Ishikawa (cell line): ENCODE results near the gene WNT2.

Experiments used
- CEBPB ChIP-seq: IDR thresholded peaks from 2 replicates; pipeline ENCODE4 v1.6.1; 2012
- CREB1 ChIP-seq: IDR thresholded peaks from 2 replicates; pipeline ENCODE4 v1.6.1; 2012; ENCODE audit warnings: low read depth
- EGR1 ChIP-seq: IDR thresholded peaks from 2 replicates; pipeline ENCODE4 v1.6.1; 2012
- EP300 ChIP-seq: IDR thresholded peaks from 2 replicates; pipeline ENCODE4 v1.6.1; 2012; ENCODE audit warnings: borderline replicate concordance
- FOXM1 ChIP-seq: IDR thresholded peaks from 2 replicates; pipeline ENCODE4 v1.6.1; 2012; ENCODE audit warnings: low read depth, borderline replicate concordance
- NFIC ChIP-seq: IDR thresholded peaks from 2 replicates; pipeline ENCODE4 v1.6.1; 2012
- RAD21 ChIP-seq: IDR thresholded peaks from 2 replicates; pipeline ENCODE4 v1.6.1; 2012; ENCODE audit warnings: low read depth
- TAF1 ChIP-seq: IDR thresholded peaks from 2 replicates; pipeline ENCODE4 v1.6.1; 2012; ENCODE audit warnings: low read depth, mild to moderate bottlenecking
- TCF12 ChIP-seq: IDR thresholded peaks from 2 replicates; pipeline ENCODE4 v1.6.1; 2012; ENCODE audit warnings: low read depth
- TEAD4 ChIP-seq: IDR thresholded peaks from 2 replicates; pipeline ENCODE4 v1.6.1; 2012
- YY1 ChIP-seq: IDR thresholded peaks from 2 replicates; pipeline ENCODE4 v1.6.1; 2012; ENCODE audit warnings: low read depth
- ZBTB7A ChIP-seq: IDR thresholded peaks from 2 replicates; pipeline ENCODE4 v1.6.1; 2012; ENCODE audit warnings: low read depth
- TF ChIP-seq, protein P1 (sequence below): IDR thresholded peaks from 2 replicates; pipeline ENCODE4 v1.6.1; 2012
- TF ChIP-seq, protein P2 (sequence below): IDR thresholded peaks from 2 replicates; pipeline ENCODE4 v1.6.1; 2012; ENCODE audit warnings: low read depth, mild to moderate bottlenecking
- TF ChIP-seq, protein P3 (sequence below): IDR thresholded peaks from 2 replicates; pipeline ENCODE4 v1.6.1; 2012

The WNT2 gene

DNA sequence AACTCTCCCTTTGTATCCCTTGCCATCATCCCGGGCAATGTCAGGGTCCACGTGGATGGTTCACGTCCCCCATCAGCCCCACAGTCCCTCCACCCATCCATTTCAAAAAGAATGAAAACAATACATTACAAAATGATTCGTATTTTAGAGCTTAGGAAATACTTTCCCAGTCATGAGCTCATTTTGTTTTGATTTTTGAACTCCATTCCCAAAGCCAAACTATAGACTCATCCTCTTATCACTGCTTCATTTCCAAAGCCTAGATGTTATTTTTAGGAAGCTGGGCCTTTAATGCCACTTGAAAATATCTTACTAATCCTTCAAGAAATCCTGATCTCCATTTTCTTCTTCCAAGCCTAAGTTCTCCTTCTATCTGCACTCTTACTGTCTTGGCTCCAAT is 72.1 kb downstream of the WNT2 start:
- no peak for TF ChIP-seq TEAD4
- TF ChIP-seq FOXM1 = no peak
- no peak for TF ChIP-seq EP300

DNA sequence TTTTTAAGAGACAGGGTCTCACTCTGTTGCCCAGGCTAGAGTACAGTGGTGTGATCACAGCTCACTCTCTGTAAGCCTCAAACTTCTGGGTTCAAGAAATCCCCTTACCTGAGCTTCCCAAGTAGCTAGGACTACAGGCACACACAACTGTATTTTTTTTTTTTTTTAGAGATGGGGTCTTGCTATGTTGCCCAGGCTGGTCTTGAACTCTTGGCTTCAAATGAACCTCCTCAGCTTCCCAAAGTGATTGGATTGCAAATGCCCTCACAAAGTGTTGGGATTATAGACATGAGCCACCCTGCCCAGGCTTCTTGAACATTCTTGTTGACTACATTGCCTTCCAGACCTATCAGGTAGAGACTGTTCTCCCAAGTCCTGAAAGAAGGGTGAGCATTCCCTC is 72.6 kb downstream of the WNT2 start:
- no peak for TF ChIP-seq CREB1
- TF ChIP-seq TCF12 = no peak
- no peak for TF ChIP-seq TEAD4
- TF ChIP-seq CEBPB = no peak
- TF ChIP-seq RAD21 = no peak

DNA sequence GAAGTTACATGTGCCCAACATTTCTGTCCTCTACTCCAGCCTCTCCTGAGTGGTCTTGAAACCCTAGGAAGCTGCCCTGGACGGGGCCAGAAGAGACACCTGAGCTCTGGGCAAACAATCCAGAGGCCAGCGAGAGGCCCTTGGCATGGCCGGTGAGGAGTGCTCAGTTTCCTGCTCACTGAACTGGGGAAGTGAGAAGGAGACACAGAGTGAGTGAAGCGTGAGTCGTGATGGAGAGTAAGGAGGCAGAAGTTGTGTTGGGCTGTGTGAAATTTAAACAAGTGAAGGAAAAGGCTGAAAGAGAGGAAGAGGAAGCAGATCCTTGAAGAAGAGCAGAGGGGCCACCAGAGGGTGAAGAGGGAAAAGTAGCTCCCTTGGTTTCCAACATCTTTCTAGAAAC is 73.2 kb downstream of the WNT2 start:
- no peak for TF ChIP-seq NFIC
- TF ChIP-seq, protein P1, sequence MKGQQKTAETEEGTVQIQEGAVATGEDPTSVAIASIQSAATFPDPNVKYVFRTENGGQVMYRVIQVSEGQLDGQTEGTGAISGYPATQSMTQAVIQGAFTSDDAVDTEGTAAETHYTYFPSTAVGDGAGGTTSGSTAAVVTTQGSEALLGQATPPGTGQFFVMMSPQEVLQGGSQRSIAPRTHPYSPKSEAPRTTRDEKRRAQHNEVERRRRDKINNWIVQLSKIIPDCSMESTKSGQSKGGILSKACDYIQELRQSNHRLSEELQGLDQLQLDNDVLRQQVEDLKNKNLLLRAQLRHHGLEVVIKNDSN = no peak
- no peak for TF ChIP-seq TCF12
- no peak for TF ChIP-seq TAF1
- TF ChIP-seq EP300 = no peak
- TF ChIP-seq CEBPB = no peak
- TF ChIP-seq FOXM1 = no peak
- TF ChIP-seq, protein P2, sequence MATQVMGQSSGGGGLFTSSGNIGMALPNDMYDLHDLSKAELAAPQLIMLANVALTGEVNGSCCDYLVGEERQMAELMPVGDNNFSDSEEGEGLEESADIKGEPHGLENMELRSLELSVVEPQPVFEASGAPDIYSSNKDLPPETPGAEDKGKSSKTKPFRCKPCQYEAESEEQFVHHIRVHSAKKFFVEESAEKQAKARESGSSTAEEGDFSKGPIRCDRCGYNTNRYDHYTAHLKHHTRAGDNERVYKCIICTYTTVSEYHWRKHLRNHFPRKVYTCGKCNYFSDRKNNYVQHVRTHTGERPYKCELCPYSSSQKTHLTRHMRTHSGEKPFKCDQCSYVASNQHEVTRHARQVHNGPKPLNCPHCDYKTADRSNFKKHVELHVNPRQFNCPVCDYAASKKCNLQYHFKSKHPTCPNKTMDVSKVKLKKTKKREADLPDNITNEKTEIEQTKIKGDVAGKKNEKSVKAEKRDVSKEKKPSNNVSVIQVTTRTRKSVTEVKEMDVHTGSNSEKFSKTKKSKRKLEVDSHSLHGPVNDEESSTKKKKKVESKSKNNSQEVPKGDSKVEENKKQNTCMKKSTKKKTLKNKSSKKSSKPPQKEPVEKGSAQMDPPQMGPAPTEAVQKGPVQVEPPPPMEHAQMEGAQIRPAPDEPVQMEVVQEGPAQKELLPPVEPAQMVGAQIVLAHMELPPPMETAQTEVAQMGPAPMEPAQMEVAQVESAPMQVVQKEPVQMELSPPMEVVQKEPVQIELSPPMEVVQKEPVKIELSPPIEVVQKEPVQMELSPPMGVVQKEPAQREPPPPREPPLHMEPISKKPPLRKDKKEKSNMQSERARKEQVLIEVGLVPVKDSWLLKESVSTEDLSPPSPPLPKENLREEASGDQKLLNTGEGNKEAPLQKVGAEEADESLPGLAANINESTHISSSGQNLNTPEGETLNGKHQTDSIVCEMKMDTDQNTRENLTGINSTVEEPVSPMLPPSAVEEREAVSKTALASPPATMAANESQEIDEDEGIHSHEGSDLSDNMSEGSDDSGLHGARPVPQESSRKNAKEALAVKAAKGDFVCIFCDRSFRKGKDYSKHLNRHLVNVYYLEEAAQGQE = no peak
- no peak for TF ChIP-seq CREB1
- TF ChIP-seq ZBTB7A = no peak
- TF ChIP-seq TEAD4 = no peak

DNA sequence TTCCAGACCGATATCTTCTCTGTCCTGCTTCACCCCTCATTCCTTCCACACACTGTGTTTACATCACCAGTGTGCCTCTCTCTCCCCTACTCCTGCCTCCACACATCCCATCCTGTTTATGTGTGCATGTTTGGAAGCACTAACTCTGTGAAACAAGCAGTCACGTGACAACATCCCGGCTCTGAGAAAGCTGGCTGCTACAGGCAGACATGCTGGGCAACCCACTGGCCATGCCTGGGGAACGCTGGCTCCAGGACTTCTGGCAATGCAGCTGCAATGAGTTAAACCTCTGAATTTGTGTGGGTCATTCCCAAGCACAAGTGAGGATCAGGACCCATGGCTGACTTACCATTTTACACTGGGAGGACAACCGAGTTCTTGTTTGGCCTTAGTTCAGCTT is 74.0 kb downstream of the WNT2 start:
- TF ChIP-seq, protein P1 = no peak
- TF ChIP-seq TCF12 (no peak), CEBPB (no peak), FOXM1 (no peak), RAD21 (no peak), TEAD4 (no peak), NFIC (no peak), YY1 (no peak), ZBTB7A (no peak), TAF1 (no peak)
- TF ChIP-seq, protein P2 = no peak

DNA sequence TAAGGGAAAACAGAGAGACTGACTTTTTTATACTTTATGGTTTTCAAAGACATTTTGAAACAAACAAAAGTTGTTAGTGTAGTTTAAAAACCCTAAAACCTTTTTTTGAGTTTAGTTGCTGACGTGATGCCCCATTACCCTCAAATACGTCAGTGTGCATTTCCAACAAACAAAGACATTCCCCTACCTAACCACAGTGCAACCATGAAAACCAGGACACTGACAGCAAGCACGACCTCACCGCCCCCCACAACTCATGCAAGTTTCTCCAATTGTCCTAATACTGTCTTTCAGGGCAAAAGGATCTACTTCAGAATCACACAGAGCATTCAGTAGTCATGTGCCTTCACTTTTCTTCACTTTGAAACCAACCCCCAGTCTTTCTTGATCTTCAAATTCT is 75.0 kb downstream of the WNT2 start:
- TF ChIP-seq, protein P1 = no peak
- TF ChIP-seq EGR1 (no peak), EP300 (no peak), CREB1 (no peak), TEAD4 (no peak)
- TF ChIP-seq, protein P3, sequence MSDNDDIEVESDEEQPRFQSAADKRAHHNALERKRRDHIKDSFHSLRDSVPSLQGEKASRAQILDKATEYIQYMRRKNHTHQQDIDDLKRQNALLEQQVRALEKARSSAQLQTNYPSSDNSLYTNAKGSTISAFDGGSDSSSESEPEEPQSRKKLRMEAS = no peak

DNA sequence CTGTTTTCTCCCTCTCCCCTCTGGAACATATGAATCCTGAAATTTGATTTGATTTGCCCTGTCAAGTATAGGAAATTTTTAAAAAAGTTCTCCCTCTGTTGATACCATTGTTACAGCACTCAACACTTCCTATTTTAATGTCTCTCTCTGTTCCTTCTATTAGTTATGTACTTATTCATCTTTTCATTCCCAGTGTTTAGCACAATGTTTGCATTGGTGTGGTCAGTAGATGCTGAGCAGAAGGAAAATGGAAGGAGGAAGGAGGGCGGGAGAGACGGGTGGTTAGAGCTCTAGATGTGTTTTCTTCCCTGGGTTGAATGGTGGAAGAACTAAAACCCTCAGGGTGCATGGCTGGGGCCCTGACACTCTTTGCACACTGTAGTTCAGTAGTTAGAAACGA is 79.5 kb downstream of the WNT2 start:
- TF ChIP-seq FOXM1 (no peak), EGR1 (no peak), EP300 (no peak), RAD21 (no peak)
- TF ChIP-seq, protein P2 = no peak
